A549 (cell line): ENCODE results near the gene IL4I1. TPM values are rescaled to one million over a fixed set of nuclear protein-coding genes. Genes with fewer than 3 reads are reported as not detected.

Experiments used
- ATAC-seq, 2 experiments: fragments of 200-7000 bp in 1 of 2; fragments of >200 bp in 1 of 2; cut with Nextera tagmentation in 1 of 2; cut with Tn5 transposase in 1 of 2; 3 replicates each; pipeline versions ENCODE4 v1.8.0 to v1.9.1; 2018 to 2020; ENCODE audit warnings: mild to moderate bottlenecking in 1 of 2, moderate library complexity in 1 of 2
- CTCF ChIA-PET: fragments of 300-600 bp; sonication (Branson Sonifier 250); formaldehyde crosslinking; extraction: SDS; loops from one replicate; lab custom pipeline; 2021; ENCODE audit warnings: antibody characterized with exemption, inconsistent platforms; lab: Yijun Ruan, JAX
- POLR2A ChIA-PET: fragments of 350-600 bp; formaldehyde crosslinking; extraction: SDS; loops from one replicate; lab custom pipeline; 2021; ENCODE audit warnings: antibody characterized with exemption, inconsistent platforms; lab: Yijun Ruan, JAX
- DNase-seq, 2 experiments: peaks; one replicate each; pipeline versions ENCODE4 v3.0.0 to v3.0.0-alpha.2; 2011 to 2016; ENCODE audit warnings: low read depth in 1 of 2, low spot score in 1 of 2
- FAIRE-seq: peaks from 2 replicates; lab custom pipeline; 2011; peaks lifted over from hg19 to GRCh38; lab: Jason Lieb, UNC
- H3K27ac ChIP-seq, 2 experiments: fragments of >200 bp; sonication (Bioruptor Twin); formaldehyde crosslinking; 3 replicates each; pipeline ENCODE4 v1.5.1; 2016 to 2017
- H3K4me1 ChIP-seq: fragments of >200 bp; sonication (Bioruptor Twin); formaldehyde crosslinking; 3 replicates; pipeline ENCODE4 v1.6.1; 2016
- H3K4me2 ChIP-seq: fragments of >200 bp; sonication (Bioruptor Twin); formaldehyde crosslinking; 3 replicates; pipeline ENCODE4 v1.6.1; 2016
- H3K4me3 ChIP-seq: fragments of >200 bp; sonication (Bioruptor Twin); formaldehyde crosslinking; 3 replicates; pipeline ENCODE4 v1.5.1; 2016
- H3K9me3 ChIP-seq: fragments of >200 bp; sonication (Bioruptor Twin); formaldehyde crosslinking; 3 replicates; pipeline ENCODE4 v1.6.1; 2016
- CHD2 ChIP-seq: fragments of 150-350 bp; IDR thresholded peaks from 2 replicates; pipeline ENCODE4 v1.6.1; 2014; ENCODE audit warnings: low read length; ENCODE audit not compliant: partially characterized antibody
- EP300 ChIP-seq, 2 experiments: fragments of >200 bp; sonication (Bioruptor Twin); formaldehyde crosslinking; IDR thresholded peaks; 2 replicates in 1 of 2; 3 replicates in 1 of 2; pipeline ENCODE4 v1.6.1; 2016 to 2017
- HDAC2 ChIP-seq: fragments of 200-600 bp; sonication (generic); IDR thresholded peaks from 2 replicates; pipeline ENCODE4 v1.6.1; 2016
- HOXB13 ChIP-seq: fragments of 250-450 bp; sonication (Bioruptor Pico); IDR thresholded peaks from 2 replicates; pipeline ENCODE4 v1.5.0; 2020; ENCODE audit warnings: low read depth, mild to moderate bottlenecking, moderate library complexity
- KDM5A ChIP-seq: fragments of 200-600 bp; sonication (generic); IDR thresholded peaks from 2 replicates; pipeline ENCODE4 v1.6.1; 2016; ENCODE audit warnings: antibody characterized with exemption, mild to moderate bottlenecking
- NFE2L2 ChIP-seq: fragments of 150-350 bp; conservative IDR thresholded peaks from 2 replicates; pipeline ENCODE4 v1.6.1; 2014; ENCODE audit warnings: low read length
- NR3C1 ChIP-seq: fragments of >200 bp; sonication (Bioruptor Twin); formaldehyde crosslinking; IDR thresholded peaks from 3 replicates; pipeline ENCODE4 v1.6.1; 2017
- RAD21 ChIP-seq, 2 experiments: fragments of >200 bp in 1 of 2; sonication (Bioruptor Twin) in 1 of 2; formaldehyde crosslinking in 1 of 2; IDR thresholded peaks in 1 of 2; conservative IDR thresholded peaks in 1 of 2; 2 replicates in 1 of 2; 3 replicates in 1 of 2; pipeline ENCODE4 v1.6.1; 2012 to 2018; ENCODE audit warnings: inconsistent platforms in 1 of 2
- SMC3 ChIP-seq: fragments of >200 bp; sonication (Bioruptor Twin); formaldehyde crosslinking; IDR thresholded peaks from 3 replicates; pipeline ENCODE4 v1.6.1; 2018; ENCODE audit warnings: inconsistent platforms
- SREBF2 ChIP-seq: fragments of 450-650 bp; IDR thresholded peaks from 2 replicates; pipeline ENCODE4 v1.6.1; 2014; ENCODE audit warnings: mild to moderate bottlenecking, moderate library complexity
- WGBS: methylation state at CpG from one replicate; pipeline ENCODE4 v1.1.6; 2017; ENCODE audit errors: missing lambda C conversion rate; 5-methylcytosine and 5-hydroxymethylcytosine counted together
- polyA plus RNA-seq, 4 experiments: library from polyadenylated mRNA; depleted of rRNA in 3 of 4; stranded (reverse); fragments of >200 nt; fragmentation: RNase III in 1 of 4; extraction: RNeasy Plus Mini Kit Qiagen cat#74134 plus additional on column Dnase treatment in 1 of 4; gene quantifications; 2 replicates in 3 of 4; 3 replicates in 1 of 4; pipeline ENCODE4 v1.2.3, GENCODE V29; 2011 to 2017
- TF ChIP-seq, protein P1 (sequence below): fragments of 450-650 bp; IDR thresholded peaks from 2 replicates; pipeline ENCODE4 v1.6.1; 2014; ENCODE audit warnings: antibody characterized with exemption
- TF ChIP-seq, protein P2 (sequence below): fragments of 250-450 bp; sonication (Bioruptor Pico); IDR thresholded peaks from 2 replicates; pipeline ENCODE4 v1.5.0; 2020; ENCODE audit warnings: low read depth, mild to moderate bottlenecking, moderate library complexity
- TF ChIP-seq, protein P3 (sequence below): fragments of 150-350 bp; IDR thresholded peaks from 2 replicates; pipeline ENCODE4 v1.6.1; 2014; ENCODE audit warnings: low read depth, mild to moderate bottlenecking, low read length
- TF ChIP-seq, protein P4 (sequence below): fragments of >200 bp; sonication (Bioruptor Twin); formaldehyde crosslinking; IDR thresholded peaks from 3 replicates; pipeline ENCODE4 v1.5.1; 2016

Gene IL4I1
- polyA plus RNA-seq, 2 of the 4 experiments (the other 2 are of a cell fraction), result 0.18 to 0.62 TPM

DNA sequence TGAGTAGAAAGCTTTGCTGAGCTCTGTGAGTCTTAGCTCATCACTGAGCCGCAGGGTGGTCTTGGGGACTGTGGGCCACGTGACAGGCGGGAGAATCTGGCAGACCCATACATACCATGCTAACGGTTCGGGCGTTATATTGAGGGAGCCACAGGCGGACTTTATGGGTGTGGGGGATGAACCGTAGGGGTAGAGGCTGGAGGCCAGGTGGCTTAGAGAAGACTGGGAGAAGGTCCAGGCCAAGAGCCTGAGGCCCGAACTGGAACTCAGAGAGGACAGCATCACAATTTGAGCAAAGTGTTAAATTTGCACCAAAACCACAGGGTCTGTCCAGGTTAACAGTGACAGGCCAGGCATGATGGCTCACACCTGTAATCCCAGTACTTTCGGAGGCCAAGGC lies 17.0 kb upstream of the IL4I1 start:
- Histone ChIP-seq H3K27ac (no peak overlapping the region), H3K9me3 (no peaks in the 10 kb centered on the region), H3K4me2 (no peak overlapping the region), H3K4me3 (no peak overlapping the region), H3K4me1 (no peaks in the 10 kb centered on the region)
- ATAC-seq, result no peak
- TF ChIP-seq SMC3 (no peak), HDAC2 (no peak), SREBF2 (no peak), NFE2L2 (no peak), CHD2 (no peak), RAD21 (conservative IDR thresholded peaks at IDR 0.05 in 1 of 2, IDR thresholded peaks at IDR 0.05 in 1 of 2) (no peak), EP300 (IDR thresholded peaks at IDR 0.05) (no peak), NR3C1 (no peak)
- TF ChIP-seq, protein P1, sequence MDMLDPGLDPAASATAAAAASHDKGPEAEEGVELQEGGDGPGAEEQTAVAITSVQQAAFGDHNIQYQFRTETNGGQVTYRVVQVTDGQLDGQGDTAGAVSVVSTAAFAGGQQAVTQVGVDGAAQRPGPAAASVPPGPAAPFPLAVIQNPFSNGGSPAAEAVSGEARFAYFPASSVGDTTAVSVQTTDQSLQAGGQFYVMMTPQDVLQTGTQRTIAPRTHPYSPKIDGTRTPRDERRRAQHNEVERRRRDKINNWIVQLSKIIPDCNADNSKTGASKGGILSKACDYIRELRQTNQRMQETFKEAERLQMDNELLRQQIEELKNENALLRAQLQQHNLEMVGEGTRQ, result no peak
- TF ChIP-seq, protein P2, sequence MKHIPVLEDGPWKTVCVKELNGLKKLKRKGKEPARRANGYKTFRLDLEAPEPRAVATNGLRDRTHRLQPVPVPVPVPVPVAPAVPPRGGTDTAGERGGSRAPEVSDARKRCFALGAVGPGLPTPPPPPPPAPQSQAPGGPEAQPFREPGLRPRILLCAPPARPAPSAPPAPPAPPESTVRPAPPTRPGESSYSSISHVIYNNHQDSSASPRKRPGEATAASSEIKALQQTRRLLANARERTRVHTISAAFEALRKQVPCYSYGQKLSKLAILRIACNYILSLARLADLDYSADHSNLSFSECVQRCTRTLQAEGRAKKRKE (CRISPR knock-in tag), result no peak
- TF ChIP-seq, protein P3, sequence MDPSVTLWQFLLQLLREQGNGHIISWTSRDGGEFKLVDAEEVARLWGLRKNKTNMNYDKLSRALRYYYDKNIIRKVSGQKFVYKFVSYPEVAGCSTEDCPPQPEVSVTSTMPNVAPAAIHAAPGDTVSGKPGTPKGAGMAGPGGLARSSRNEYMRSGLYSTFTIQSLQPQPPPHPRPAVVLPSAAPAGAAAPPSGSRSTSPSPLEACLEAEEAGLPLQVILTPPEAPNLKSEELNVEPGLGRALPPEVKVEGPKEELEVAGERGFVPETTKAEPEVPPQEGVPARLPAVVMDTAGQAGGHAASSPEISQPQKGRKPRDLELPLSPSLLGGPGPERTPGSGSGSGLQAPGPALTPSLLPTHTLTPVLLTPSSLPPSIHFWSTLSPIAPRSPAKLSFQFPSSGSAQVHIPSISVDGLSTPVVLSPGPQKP, result no peak
- no peak for FAIRE-seq
- ChIA-PET CTCF (interaction anchor here (1.1 to 4.0 kb wide), 6 partner anchors 13 to 28 kb away, joined by 3 to 20 read pairs (median 6); no protein-coding TSS in a partner anchor), POLR2A (interaction anchor here (0.5 to 1.5 kb wide), 2 partner anchors 15 to 237 kb away, joined by 3 to 4 read pairs; partner anchors contain the start of genes ATF5 and NUP62)
- WGBS, result 93% methylated on average over 10 of the region's 10 CpGs
- DNase-seq, result no peak

DNA sequence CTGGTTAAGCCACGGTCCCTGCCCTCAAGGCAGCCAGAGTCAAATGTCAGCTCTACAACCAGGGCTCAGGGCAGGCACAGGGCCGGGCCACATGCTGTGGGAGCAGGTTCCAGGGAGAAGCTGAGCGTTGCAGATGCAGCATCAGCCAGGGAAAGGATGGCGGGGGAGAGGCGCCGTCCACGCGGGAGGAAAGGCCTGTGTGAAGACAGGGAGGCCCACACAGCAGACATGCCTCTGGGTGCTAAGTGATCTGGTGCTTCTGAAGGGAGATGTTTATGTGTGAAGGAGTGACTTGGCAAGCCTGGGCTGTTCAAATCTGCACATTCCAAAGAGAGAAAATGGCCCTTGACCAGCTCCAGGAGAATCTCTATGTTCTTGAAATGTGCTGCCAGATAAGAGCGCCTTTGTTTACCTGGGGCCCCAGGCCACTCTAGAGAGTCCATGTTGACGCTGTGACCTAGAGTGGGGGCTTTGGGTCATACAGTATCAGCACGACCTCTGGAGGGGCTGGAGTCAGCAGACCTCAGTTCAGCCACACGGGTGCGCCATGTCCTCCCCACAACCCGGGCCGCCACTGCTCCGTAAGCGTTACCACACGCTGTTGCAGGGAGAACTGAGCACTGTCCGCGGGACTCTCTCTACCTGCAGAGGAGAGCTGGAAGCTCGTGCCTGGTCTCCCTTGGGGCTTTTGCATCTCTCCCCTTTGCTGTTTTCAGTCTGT lies 16.4 kb upstream of the IL4I1 start:
- TF ChIP-seq, protein P4, sequence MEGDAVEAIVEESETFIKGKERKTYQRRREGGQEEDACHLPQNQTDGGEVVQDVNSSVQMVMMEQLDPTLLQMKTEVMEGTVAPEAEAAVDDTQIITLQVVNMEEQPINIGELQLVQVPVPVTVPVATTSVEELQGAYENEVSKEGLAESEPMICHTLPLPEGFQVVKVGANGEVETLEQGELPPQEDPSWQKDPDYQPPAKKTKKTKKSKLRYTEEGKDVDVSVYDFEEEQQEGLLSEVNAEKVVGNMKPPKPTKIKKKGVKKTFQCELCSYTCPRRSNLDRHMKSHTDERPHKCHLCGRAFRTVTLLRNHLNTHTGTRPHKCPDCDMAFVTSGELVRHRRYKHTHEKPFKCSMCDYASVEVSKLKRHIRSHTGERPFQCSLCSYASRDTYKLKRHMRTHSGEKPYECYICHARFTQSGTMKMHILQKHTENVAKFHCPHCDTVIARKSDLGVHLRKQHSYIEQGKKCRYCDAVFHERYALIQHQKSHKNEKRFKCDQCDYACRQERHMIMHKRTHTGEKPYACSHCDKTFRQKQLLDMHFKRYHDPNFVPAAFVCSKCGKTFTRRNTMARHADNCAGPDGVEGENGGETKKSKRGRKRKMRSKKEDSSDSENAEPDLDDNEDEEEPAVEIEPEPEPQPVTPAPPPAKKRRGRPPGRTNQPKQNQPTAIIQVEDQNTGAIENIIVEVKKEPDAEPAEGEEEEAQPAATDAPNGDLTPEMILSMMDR, result 0 out of 3 replicates have a peak, but pooled peaks have one; percentile 12
- TF ChIP-seq KDM5A, result no peak
- TF ChIP-seq, all 56 proteins: peak for 1
- CTCF ChIA-PET, result interaction anchor here (1.3 to 4.0 kb wide), 5 partner anchors 14 to 31 kb away, joined by 3 to 20 read pairs (median 6); no protein-coding TSS in a partner anchor
- peak in 1 of 2 experiments; percentile 27; a peak in 3 of 6 replicates for ATAC-seq

DNA sequence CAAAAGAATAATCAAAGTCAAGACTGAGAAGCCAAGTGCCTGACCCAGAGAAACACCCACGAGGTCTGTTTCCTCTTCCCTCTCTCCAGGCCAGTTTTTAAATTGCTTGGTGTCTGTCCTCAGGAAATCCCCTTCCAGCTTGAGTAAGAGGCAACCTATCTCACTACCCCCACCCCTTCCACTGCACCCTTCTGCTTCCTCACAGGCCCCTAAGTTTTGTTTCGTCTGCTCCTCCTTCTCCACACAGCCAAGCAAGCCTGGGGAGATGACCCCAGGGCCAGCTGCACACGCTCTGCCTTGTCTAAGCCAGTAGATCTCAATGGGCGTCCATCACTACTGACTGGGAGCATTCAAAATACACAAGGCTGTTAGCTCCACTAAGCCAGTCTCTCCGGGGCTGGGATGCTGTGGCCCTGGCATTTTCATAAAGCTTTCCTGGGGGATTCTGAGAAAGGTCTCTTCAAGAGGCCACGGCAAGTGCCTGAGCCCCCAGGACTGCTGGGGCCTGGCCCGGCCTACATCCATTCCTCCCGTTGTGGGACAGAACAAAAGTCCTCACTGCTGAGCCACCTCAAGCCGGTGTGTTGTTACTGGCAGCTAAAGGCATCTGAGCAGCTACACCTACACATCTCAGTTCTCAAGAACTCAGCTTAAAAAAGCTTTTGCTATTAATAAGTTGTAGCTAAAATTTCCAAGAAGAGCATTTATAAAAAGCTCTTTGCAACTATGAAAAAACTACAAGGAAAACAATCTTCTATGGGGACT lies 14.9 kb upstream of the IL4I1 start:
- FAIRE-seq (no peak), DNase-seq (no peak), ATAC-seq (no peak)
- WGBS, result 82% methylated on average over 9 of the region's 9 CpGs
- Histone ChIP-seq H3K4me1 (no peaks in the 10 kb centered on the region), H3K27ac (0 out of 6 replicates have a peak overlapping the region, but pooled peaks of 1 of the 2 experiments have one; percentile 2), H3K4me3 (no peak overlapping the region), H3K4me2 (no peak overlapping the region), H3K9me3 (no peaks in the 10 kb centered on the region)
- TF ChIP-seq KDM5A, result no peak
- no peak for TF ChIP-seq HOXB13
- ChIA-PET POLR2A (interaction anchor here (2.0 kb wide), 1 partner anchor 18 kb away, joined by 9 read pairs; the partner anchor contains the start of genes ATF5 and NUP62), CTCF (interaction anchor here (0.8 to 2.8 kb wide), 10 partner anchors 8 to 225 kb away, joined by 3 to 12 read pairs (median 3); partner anchors contain the start of genes ATF5 and NUP62)

More for the DNA sequence above, 16.4 kb upstream of the IL4I1 start:
- H3K9me3 ChIP-seq, result no peaks in the 10 kb centered on the region
- no peak overlapping the region for H3K4me2 ChIP-seq
- POLR2A ChIA-PET, result interaction anchor here (0.5 kb wide), 1 partner anchor 237 kb away, joined by 3 read pairs; no protein-coding TSS in a partner anchor
- no peak overlapping the region for H3K27ac ChIP-seq
- H3K4me3 ChIP-seq, result no peak overlapping the region
- no peak for DNase-seq
- H3K4me1 ChIP-seq, result no peaks in the 10 kb centered on the region
- 95% methylated on average over 21 of the region's 21 CpGs for WGBS
- no peak for FAIRE-seq
